NT2/D1 (cell line): Measurements from ENCODE around the gene CRTAP.

Source experiments
- YY1 ChIP-seq: IDR thresholded peaks from 2 replicates; pipeline ENCODE4 v1.6.1; 2011; ENCODE audit not compliant: insufficient read length, insufficient read depth
- ZNF274 ChIP-seq: IDR thresholded peaks from 2 replicates; pipeline ENCODE4 v1.6.1; 2011; ENCODE audit warnings: mild to moderate bottlenecking, low read depth, low read length

- TF ChIP-seq YY1 (no peak), ZNF274 (no peak)
Measured at GRCh38 chr3:33124638-33125037, 10.8 kb downstream of the CRTAP start.
